ENCODE data around the gene KRTAP12-3. TPM values are rescaled to one million over a fixed set of nuclear protein-coding genes. Genes with fewer than 3 reads are reported as not detected.

Gene KRTAP12-3
- total RNA-seq, 1 experiment from 2014 or later = not detected

DNA sequence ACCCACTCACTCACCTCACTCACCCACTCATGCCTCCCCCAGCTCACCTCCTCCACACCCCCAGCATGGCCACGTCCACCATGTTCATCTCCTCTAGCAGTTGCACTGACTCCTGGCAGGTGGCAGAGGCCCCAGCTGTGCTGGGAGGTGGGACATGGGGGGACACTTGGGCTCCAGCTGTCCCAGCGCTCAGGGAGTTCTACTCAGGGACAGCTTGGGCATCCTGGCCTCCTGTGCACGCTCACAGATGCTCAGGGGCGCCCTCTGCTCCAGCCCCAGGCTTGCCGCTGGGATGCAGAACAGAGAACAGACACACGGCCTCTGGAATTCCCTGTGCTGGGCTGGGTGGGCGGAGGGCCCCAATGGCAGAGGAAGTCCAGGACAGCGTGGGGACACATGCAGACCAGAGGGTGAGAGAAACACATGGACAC lies 40.6 kb upstream of the KRTAP12-3 start:
- Mint-ChIP-seq H3K36me3 (ENCODE audit: insufficient read depth, unreplicated experiment) (peaks cover 5% of the 10 kb centered on the region), H3K9me3 (ENCODE audit: low read depth, unreplicated experiment) (peaks cover 10% of the 10 kb centered on the region), H3K4me3 (ENCODE audit: low read depth, unreplicated experiment) (no peak overlapping the region), H3K27me3 (ENCODE audit: unreplicated experiment) (peaks cover 61% of the 10 kb centered on the region), H3K27ac (ENCODE audit: unreplicated experiment) (no peak overlapping the region), H3K4me1 (ENCODE audit: low read depth, unreplicated experiment) (no peaks in the 10 kb centered on the region)
- TF ChIP-seq, protein P1, sequence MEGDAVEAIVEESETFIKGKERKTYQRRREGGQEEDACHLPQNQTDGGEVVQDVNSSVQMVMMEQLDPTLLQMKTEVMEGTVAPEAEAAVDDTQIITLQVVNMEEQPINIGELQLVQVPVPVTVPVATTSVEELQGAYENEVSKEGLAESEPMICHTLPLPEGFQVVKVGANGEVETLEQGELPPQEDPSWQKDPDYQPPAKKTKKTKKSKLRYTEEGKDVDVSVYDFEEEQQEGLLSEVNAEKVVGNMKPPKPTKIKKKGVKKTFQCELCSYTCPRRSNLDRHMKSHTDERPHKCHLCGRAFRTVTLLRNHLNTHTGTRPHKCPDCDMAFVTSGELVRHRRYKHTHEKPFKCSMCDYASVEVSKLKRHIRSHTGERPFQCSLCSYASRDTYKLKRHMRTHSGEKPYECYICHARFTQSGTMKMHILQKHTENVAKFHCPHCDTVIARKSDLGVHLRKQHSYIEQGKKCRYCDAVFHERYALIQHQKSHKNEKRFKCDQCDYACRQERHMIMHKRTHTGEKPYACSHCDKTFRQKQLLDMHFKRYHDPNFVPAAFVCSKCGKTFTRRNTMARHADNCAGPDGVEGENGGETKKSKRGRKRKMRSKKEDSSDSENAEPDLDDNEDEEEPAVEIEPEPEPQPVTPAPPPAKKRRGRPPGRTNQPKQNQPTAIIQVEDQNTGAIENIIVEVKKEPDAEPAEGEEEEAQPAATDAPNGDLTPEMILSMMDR (IDR thresholded peaks at IDR 0.05; ENCODE audit: unreplicated experiment) = no peak
- CTCF ChIA-PET = no interaction called here
- intact Hi-C loops (cut with micrococcal nuclease; ENCODE audit: unreplicated experiment) = no loop called here
- no peak for DNase-seq
- BruUV-seq (replicated peaks) = no TSS peak

DNA sequence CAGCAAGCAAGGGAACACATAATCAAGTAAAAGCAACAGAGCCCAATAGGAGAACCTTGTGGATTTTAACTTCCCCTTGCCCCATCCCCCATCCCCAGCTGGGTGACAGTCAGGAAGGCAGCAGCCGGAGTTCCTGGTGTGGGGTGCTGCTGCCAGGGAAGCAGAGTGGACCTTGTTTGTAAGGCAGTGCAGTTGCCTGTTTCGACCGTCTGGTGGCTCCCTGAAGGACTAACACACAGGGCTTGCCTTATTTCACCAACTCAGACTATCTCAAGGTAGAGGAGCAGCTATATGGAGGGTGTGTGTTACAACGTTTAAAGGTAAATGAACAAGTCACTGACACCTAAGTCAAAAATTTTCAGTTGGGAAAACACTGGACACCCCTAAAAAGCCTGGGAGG lies 39.2 kb upstream of the KRTAP12-3 start:
- no peak for DNase-seq
- BruUV-seq (replicated peaks) = no TSS peak
- H3K27ac Mint-ChIP-seq (ENCODE audit: unreplicated experiment) = no peak overlapping the region
- H3K4me3 Mint-ChIP-seq (ENCODE audit: low read depth, unreplicated experiment) = no peak overlapping the region
- peaks cover 15% of the 10 kb centered on the region for H3K9me3 Mint-ChIP-seq (ENCODE audit: low read depth, unreplicated experiment)
- peaks cover 5% of the 10 kb centered on the region for H3K36me3 Mint-ChIP-seq (ENCODE audit: insufficient read depth, unreplicated experiment)
- TF ChIP-seq, protein P1 (IDR thresholded peaks at IDR 0.05; ENCODE audit: unreplicated experiment) = no peak
- CTCF ChIA-PET = no interaction called here
- intact Hi-C loops (cut with micrococcal nuclease; ENCODE audit: unreplicated experiment) = no loop called here
- H3K4me1 Mint-ChIP-seq (ENCODE audit: low read depth, unreplicated experiment) = no peaks in the 10 kb centered on the region
- peaks cover 55% of the 10 kb centered on the region for H3K27me3 Mint-ChIP-seq (ENCODE audit: unreplicated experiment)

DNA sequence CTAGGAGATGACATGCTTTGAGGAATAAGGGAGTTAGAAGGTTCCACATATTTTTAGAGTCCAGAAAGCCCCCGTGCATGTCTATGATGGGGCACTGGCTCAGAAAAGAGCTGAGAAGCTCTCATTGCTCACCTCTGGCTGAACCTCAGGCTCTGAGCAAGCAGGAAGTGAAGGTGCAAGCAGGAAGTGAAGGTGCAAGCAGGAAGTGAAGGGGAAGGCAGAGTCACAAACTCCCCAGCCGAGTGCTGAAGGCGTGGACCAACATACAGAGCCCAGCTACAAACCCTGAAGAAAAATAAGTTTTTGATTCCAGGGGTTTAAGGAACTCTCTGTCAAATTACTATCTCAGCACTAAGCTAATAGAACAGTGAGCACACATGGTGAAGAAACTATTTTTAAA lies 38.8 kb upstream of the KRTAP12-3 start:
- peaks cover 57% of the 10 kb centered on the region for H3K27me3 Mint-ChIP-seq (ENCODE audit: unreplicated experiment)
- H3K9me3 Mint-ChIP-seq (ENCODE audit: low read depth, unreplicated experiment) = peaks cover 19% of the 10 kb centered on the region
- peaks cover 5% of the 10 kb centered on the region for H3K36me3 Mint-ChIP-seq (ENCODE audit: insufficient read depth, unreplicated experiment)
- DNase-seq = no peak
- CTCF ChIA-PET = no interaction called here
- no peak overlapping the region for H3K4me3 Mint-ChIP-seq (ENCODE audit: low read depth, unreplicated experiment)
- no peak overlapping the region for H3K27ac Mint-ChIP-seq (ENCODE audit: unreplicated experiment)
- intact Hi-C loops (cut with micrococcal nuclease; ENCODE audit: unreplicated experiment) = no loop called here
- BruUV-seq (replicated peaks) = no TSS peak
- TF ChIP-seq, protein P1 (IDR thresholded peaks at IDR 0.05; ENCODE audit: unreplicated experiment) = no peak
- no peaks in the 10 kb centered on the region for H3K4me1 Mint-ChIP-seq (ENCODE audit: low read depth, unreplicated experiment)

DNA sequence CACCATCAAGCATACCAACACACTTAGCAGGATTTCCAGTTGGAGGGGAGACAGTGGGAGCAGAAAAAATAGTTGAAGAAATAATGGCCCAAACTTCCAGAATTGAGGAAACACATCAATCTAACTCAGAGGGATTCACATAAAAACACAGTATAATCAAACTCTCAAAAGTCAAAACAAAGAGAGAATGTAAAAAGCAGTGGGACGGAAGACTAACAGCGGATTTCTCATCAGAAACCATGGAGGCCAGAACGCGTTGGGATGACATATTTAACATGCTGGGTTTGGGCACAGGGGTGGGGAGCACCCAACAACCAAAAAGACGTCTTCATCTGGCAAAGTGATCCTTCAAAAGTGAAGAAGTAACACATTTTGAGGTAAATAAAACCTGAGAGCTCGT lies 37.8 kb upstream of the KRTAP12-3 start:
- no peaks in the 10 kb centered on the region for H3K4me1 Mint-ChIP-seq (ENCODE audit: low read depth, unreplicated experiment)
- no peak overlapping the region for H3K4me3 Mint-ChIP-seq (ENCODE audit: low read depth, unreplicated experiment)
- no peak for DNase-seq
- CTCF ChIA-PET = no interaction called here
- no peak overlapping the region for H3K27ac Mint-ChIP-seq (ENCODE audit: unreplicated experiment)
- H3K9me3 Mint-ChIP-seq (ENCODE audit: low read depth, unreplicated experiment) = peaks cover 25% of the 10 kb centered on the region
- no TSS peak for BruUV-seq (replicated peaks)
- H3K36me3 Mint-ChIP-seq (ENCODE audit: insufficient read depth, unreplicated experiment) = peaks cover 5% of the 10 kb centered on the region
- TF ChIP-seq, protein P1 (IDR thresholded peaks at IDR 0.05; ENCODE audit: unreplicated experiment) = no peak
- peaks cover 66% of the 10 kb centered on the region for H3K27me3 Mint-ChIP-seq (ENCODE audit: unreplicated experiment)
- intact Hi-C loops (cut with micrococcal nuclease; ENCODE audit: unreplicated experiment) = no loop called here
